GM12865 (cell line): Measurements from ENCODE around the gene ULK2.
A peak's percentile ranks its signal among the peaks of the same experiment; 100 is the strongest.

Experiments used
- DNase-seq: peaks from one replicate; pipeline ENCODE4 v3.0.0; 2010; ENCODE audit warnings: low read depth
- H3K4me3 ChIP-seq: 2 replicates; pipeline ENCODE4 v1.5.1; 2011; ENCODE audit warnings: mild to moderate bottlenecking, low read depth, low read length, control low read depth
- CTCF ChIP-seq: IDR thresholded peaks from 2 replicates; pipeline ENCODE4 v1.5.1; 2011; ENCODE audit warnings: low read length, control low read depth, low read depth, inconsistent platforms; ENCODE audit not compliant: insufficient read depth; ENCODE audit errors: missing control alignments

Gene ULK2

GRCh38 chr17:19757536-19758180 lies 110.1 kb downstream of the ULK2 start:
- TF ChIP-seq CTCF, result no peak
- H3K4me3 ChIP-seq, result no peak overlapping the region
- no peak for DNase-seq

- TF ChIP-seq CTCF, result no peak
- H3K4me3 ChIP-seq, result no peak overlapping the region
- DNase-seq, result no peak
These were observed 111.2 kb downstream of the ULK2 start for GRCh38 chr17:19756546-19756945.

GRCh38 chr17:19755821-19756510 lies 111.8 kb downstream of the ULK2 start:
- peak; percentile 66 for DNase-seq
- no peak for TF ChIP-seq CTCF
- no peak overlapping the region for H3K4me3 ChIP-seq

- H3K4me3 ChIP-seq, result no peak overlapping the region
- DNase-seq, result peak; percentile 36
- TF ChIP-seq CTCF, result no peak
These were observed 112.3 kb downstream of the ULK2 start for GRCh38 chr17:19755392-19755791.

- H3K4me3 ChIP-seq, result no peak overlapping the region
- no peak for DNase-seq
- TF ChIP-seq CTCF, result peak; percentile 17
These were observed 113.9 kb downstream of the ULK2 start for GRCh38 chr17:19753661-19754463.

GRCh38 chr17:19753051-19753509 lies 114.7 kb downstream of the ULK2 start:
- TF ChIP-seq CTCF, result no peak
- H3K4me3 ChIP-seq, result no peak overlapping the region
- DNase-seq, result no peak
